ENCODE data around the gene C1orf167. TPM values are rescaled to one million over a fixed set of nuclear protein-coding genes. Genes with fewer than 3 reads are reported as not detected.
A peak's percentile ranks its signal among the peaks of the same experiment; 100 is the strongest.

Gene C1orf167
- polyA plus RNA-seq, 1 experiment, result 0.11 TPM

- CTCF ChIA-PET, result interaction anchor here (0.6 to 1.0 kb wide), 2 partner anchors 10 to 395 kb away, joined by 3 read pairs; no protein-coding TSS in a partner anchor
- TF ChIP-seq CTCF (IDR thresholded peaks at IDR 0.05; ENCODE audit: low read depth, low read length), result no peak
- DNase-seq (ENCODE audit: low read depth, low spot score), result no peak
- no peak overlapping the region for H3K27ac ChIP-seq (ENCODE audit: low read depth, low read length)
- H3K9me3 ChIP-seq (ENCODE audit: control insufficient read depth, insufficient read depth, low read length), result peaks cover 4% of the 10 kb centered on the region; the same call in 1 of the 2 replicates
- no peaks in the 10 kb centered on the region for H3K27me3 ChIP-seq (ENCODE audit: control insufficient read depth, insufficient read depth, low read length)
- no peak overlapping the region for H3K4me3 ChIP-seq (ENCODE audit: low read depth, low read length)
- POLR2A ChIA-PET, result interaction anchor here (0.7 kb wide), 1 partner anchor 21 kb away, joined by 3 read pairs; no protein-coding TSS in a partner anchor
Observed at GRCh38 chr1:11782127-11782708, 20.2 kb downstream of the C1orf167 start.

GRCh38 chr1:11783556-11783955, 21.6 kb downstream of the C1orf167 start:
- no peak for DNase-seq (ENCODE audit: low read depth, low spot score)
- ChIA-PET POLR2A (no interaction called here), CTCF (interaction anchor here (0.6 kb wide), 1 partner anchor 14 kb away, joined by 3 read pairs; no protein-coding TSS in a partner anchor)
- Histone ChIP-seq H3K4me3 (ENCODE audit: low read depth, low read length) (no peak overlapping the region), H3K27ac (ENCODE audit: low read depth, low read length) (no peak overlapping the region), H3K9me3 (ENCODE audit: control insufficient read depth, insufficient read depth, low read length) (peaks cover 4% of the 10 kb centered on the region; the same call in 1 of the 2 replicates), H3K27me3 (ENCODE audit: control insufficient read depth, insufficient read depth, low read length) (no peaks in the 10 kb centered on the region)
- no peak for TF ChIP-seq CTCF (IDR thresholded peaks at IDR 0.05; ENCODE audit: low read depth, low read length)

- Histone ChIP-seq H3K27me3 (ENCODE audit: control insufficient read depth, insufficient read depth, low read length) (no peaks in the 10 kb centered on the region), H3K4me3 (ENCODE audit: low read depth, low read length) (no peak overlapping the region), H3K9me3 (ENCODE audit: control insufficient read depth, insufficient read depth, low read length) (peaks cover 4% of the 10 kb centered on the region; the same call in 1 of the 2 replicates), H3K27ac (ENCODE audit: low read depth, low read length) (no peak overlapping the region)
- CTCF ChIA-PET, result interaction anchor here (0.6 to 3.8 kb wide), 16 partner anchors 8 to 120 kb away, joined by 3 to 32 read pairs (median 4); partner anchors contain the start of genes CLCN6, FBXO6 and MTHFR
- no peak for DNase-seq (ENCODE audit: low read depth, low spot score)
- POLR2A ChIA-PET, result no interaction called here
- no peak for TF ChIP-seq CTCF (IDR thresholded peaks at IDR 0.05; ENCODE audit: low read depth, low read length)
Observed at GRCh38 chr1:11784256-11784992, 22.4 kb downstream of the C1orf167 start.

- Histone ChIP-seq H3K4me3 (ENCODE audit: low read depth, low read length) (peak overlapping the region; percentile 36), H3K27ac (ENCODE audit: low read depth, low read length) (no peak overlapping the region), H3K27me3 (ENCODE audit: control insufficient read depth, insufficient read depth, low read length) (no peaks in the 10 kb centered on the region), H3K9me3 (ENCODE audit: control insufficient read depth, insufficient read depth, low read length) (no peaks in the 10 kb centered on the region; the same call in 1 of the 2 replicates)
- no peak for DNase-seq (ENCODE audit: low read depth, low spot score)
- CTCF ChIA-PET, result interaction anchor here (0.5 to 3.8 kb wide), 17 partner anchors 9 to 534 kb away, joined by 3 to 32 read pairs (median 4); partner anchors contain the start of genes CLCN6, FBXO6 and MTHFR
- TF ChIP-seq CTCF (IDR thresholded peaks at IDR 0.05; ENCODE audit: low read depth, low read length), result peak; percentile 79
- POLR2A ChIA-PET, result no interaction called here
Observed at GRCh38 chr1:11784993-11785769, 23.2 kb downstream of the C1orf167 start.
